BJ (cell line): ENCODE results near the gene LIX1L. TPM values are rescaled to one million over a fixed set of nuclear protein-coding genes. Genes with fewer than 3 reads are reported as not detected.

Experiments used
- CTCF ChIA-PET: fragments of 350-600 bp; formaldehyde crosslinking; extraction: SDS; loops from one replicate; lab custom pipeline; 2021; ENCODE audit warnings: antibody characterized with exemption, inconsistent platforms; lab: Yijun Ruan, JAX
- POLR2A ChIA-PET: fragments of 300-600 bp; sonication (Branson Sonifier 250); formaldehyde crosslinking; extraction: SDS; loops from one replicate; lab custom pipeline; 2021; ENCODE audit warnings: antibody characterized with exemption; lab: Charles Lee
- DNase-seq: peaks from one replicate; pipeline ENCODE4 v3.0.0-alpha.2; 2011; ENCODE audit warnings: low read depth
- H3K27me3 ChIP-seq: 2 replicates; pipeline ENCODE4 v1.6.0; 2011; ENCODE audit warnings: low read length; ENCODE audit not compliant: control insufficient read depth, insufficient read depth
- H3K36me3 ChIP-seq: 2 replicates; pipeline ENCODE4 v1.5.1; 2011; ENCODE audit warnings: low read length; ENCODE audit not compliant: control insufficient read depth, insufficient read depth
- H3K4me3 ChIP-seq: 2 replicates; pipeline ENCODE4 v1.5.1; 2011; ENCODE audit warnings: low read depth, mild to moderate bottlenecking, control low read depth, low read length
- CTCF ChIP-seq: IDR thresholded peaks from 2 replicates; pipeline ENCODE4 v1.5.1; 2011; ENCODE audit warnings: low read depth, mild to moderate bottlenecking, control low read depth, inconsistent platforms, low read length, moderate library complexity; ENCODE audit not compliant: insufficient read depth
- polyA plus RNA-seq: library from polyadenylated mRNA; depleted of rRNA; stranded (reverse); fragments of >200 nt; gene quantifications from 2 replicates; pipeline ENCODE4 v1.2.3, GENCODE V29; 2011

Gene LIX1L
- polyA plus RNA-seq, 1 experiment, result 35.1 TPM

GRCh38 chr1:145978471-145978853, 20.6 kb upstream of the LIX1L start:
- ChIA-PET POLR2A (interaction anchor here (0.5 to 1.1 kb wide), 2 partner anchors 29 to 60 kb away, joined by 3 to 18 read pairs; no protein-coding TSS in a partner anchor), CTCF (interaction anchor here (0.8 to 7.2 kb wide), 15 partner anchors 9 to 131 kb away, joined by 3 to 171 read pairs (median 14); partner anchors contain the start of genes ANKRD34A, NUDT17, POLR3GL and RBM8A)
- no peak overlapping the region for H3K4me3 ChIP-seq
- TF ChIP-seq CTCF, result no peak
- no peaks in the 10 kb centered on the region for H3K27me3 ChIP-seq
- no peak for DNase-seq
- no peaks in the 10 kb centered on the region for H3K36me3 ChIP-seq

- H3K27me3 ChIP-seq, result no peaks in the 10 kb centered on the region
- TF ChIP-seq CTCF, result peak; percentile 78
- POLR2A ChIA-PET, result interaction anchor here (0.5 kb wide), 1 partner anchor 60 kb away, joined by 18 read pairs; no protein-coding TSS in a partner anchor
- CTCF ChIA-PET, result interaction anchor here (0.7 to 7.2 kb wide), 21 partner anchors 9 to 130 kb away, joined by 3 to 171 read pairs (median 6); partner anchors contain the start of genes ANKRD34A, ANKRD35, HJV and LIX1L
- no peaks in the 10 kb centered on the region for H3K36me3 ChIP-seq
- H3K4me3 ChIP-seq, result no peak overlapping the region
- DNase-seq, result no peak
Observed at GRCh38 chr1:145977486-145978470, 20.0 kb upstream of the LIX1L start.

GRCh38 chr1:145977016-145977415, 19.2 kb upstream of the LIX1L start:
- CTCF ChIA-PET, result interaction anchor here (1.2 to 7.2 kb wide), 20 partner anchors 8 to 130 kb away, joined by 3 to 171 read pairs (median 7); partner anchors contain the start of genes ANKRD34A, ANKRD35, HJV and LIX1L
- Histone ChIP-seq H3K36me3 (no peaks in the 10 kb centered on the region), H3K27me3 (no peaks in the 10 kb centered on the region), H3K4me3 (no peak overlapping the region)
- POLR2A ChIA-PET, result interaction anchor here (0.6 kb wide), 1 partner anchor 12 kb away, joined by 5 read pairs; the partner anchor contains the start of gene POLR3GL
- no peak for TF ChIP-seq CTCF
- DNase-seq, result no peak

- no peak for DNase-seq
- H3K4me3 ChIP-seq, result no peak overlapping the region
- no peaks in the 10 kb centered on the region for H3K36me3 ChIP-seq
- H3K27me3 ChIP-seq, result no peaks in the 10 kb centered on the region
- no peak for TF ChIP-seq CTCF
- ChIA-PET POLR2A (interaction anchor here (0.6 kb wide), 1 partner anchor 402 kb away, joined by 3 read pairs; no protein-coding TSS in a partner anchor), CTCF (interaction anchor here (0.6 to 7.2 kb wide), 5 partner anchors 17 to 128 kb away, joined by 3 to 171 read pairs (median 26); partner anchors contain the start of genes NUDT17 and TXNIP)
Observed at GRCh38 chr1:145975216-145975615, 17.4 kb upstream of the LIX1L start.
